ENCODE results near the gene MAGI1.

DNA sequence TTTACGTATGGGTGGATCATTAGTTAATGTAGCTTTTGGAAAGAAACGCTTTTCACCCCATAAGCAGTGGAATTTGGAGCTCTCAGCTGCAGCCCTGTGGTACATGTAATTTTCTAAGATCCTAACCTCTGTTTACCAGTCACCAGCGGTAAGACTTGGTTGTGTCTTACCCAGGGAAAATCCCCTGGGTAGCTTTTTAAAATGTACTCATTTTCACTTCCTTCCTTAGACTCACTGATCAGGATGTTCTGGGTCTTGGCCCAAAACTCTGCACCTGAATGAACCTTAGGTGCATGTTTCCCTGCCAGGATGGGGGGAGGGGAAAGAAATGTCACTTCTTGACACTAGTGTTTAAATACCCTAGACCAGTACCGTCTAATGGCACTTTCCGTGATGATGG, 605.2 kb downstream of the MAGI1 start:
- TF ChIP-seq ISL1 (CRISPR knock-in tag; IDR thresholded peaks at IDR 0.05): no peak
- TF ChIP-seq ARNTL (CRISPR knock-in tag; IDR thresholded peaks at IDR 0.05; ENCODE audit: borderline replicate concordance, low read depth): no peak
- TF ChIP-seq PPARA (CRISPR knock-in tag; IDR thresholded peaks at IDR 0.05; ENCODE audit: borderline replicate concordance): no peak
- TF ChIP-seq RARB (CRISPR knock-in tag; IDR thresholded peaks at IDR 0.05): no peak
- no peak for TF ChIP-seq TSHZ2 (CRISPR knock-in tag; IDR thresholded peaks at IDR 0.05)
- no peak for TF ChIP-seq ZNF565 (CRISPR knock-in tag; conservative IDR thresholded peaks at IDR 0.05; ENCODE audit: low read depth)
- no peak for TF ChIP-seq GLIS3 (CRISPR knock-in tag; IDR thresholded peaks at IDR 0.05)
